Measurements from ENCODE around the gene SNPH. TPM values are rescaled to one million over a fixed set of nuclear protein-coding genes. Genes with fewer than 3 reads are reported as not detected.

SNPH gene
- total and polyA plus RNA-seq, 2 donors from 2014 or later: 3.1 TPM

- H3K27ac ChIP-seq (ENCODE audit: low read depth in 2 of 2, low read length in 2 of 2): no peak overlapping the region
- H3K27me3 ChIP-seq (ENCODE audit: control insufficient read depth, insufficient read depth, low read length): no peaks in the 10 kb centered on the region
- H3K4me1 ChIP-seq (ENCODE audit: control insufficient read depth in 2 of 3, insufficient read depth in 2 of 3, low read depth in 1 of 3, low read length in 3 of 3): no peaks in the 10 kb centered on the region
- DNase-seq (no peak), FAIRE-seq (no peak)
- H3K36me3 ChIP-seq (ENCODE audit: control insufficient read depth in 2 of 3, insufficient read depth in 3 of 3, low read length in 3 of 3): no peaks in the 10 kb centered on the region
- no peaks in the 10 kb centered on the region for H3K9me3 ChIP-seq (ENCODE audit: control insufficient read depth in 2 of 3, insufficient read depth in 1 of 3, low read length in 3 of 3)
- no peak overlapping the region for H3K4me3 ChIP-seq (ENCODE audit: low read length in 3 of 3)
- intact Hi-C loops (cut with DNase I): loop anchor here (5.0 kb wide), 1 partner anchor 125 kb away; no protein-coding TSS in a partner anchor
- TF ChIP-seq, protein P1, sequence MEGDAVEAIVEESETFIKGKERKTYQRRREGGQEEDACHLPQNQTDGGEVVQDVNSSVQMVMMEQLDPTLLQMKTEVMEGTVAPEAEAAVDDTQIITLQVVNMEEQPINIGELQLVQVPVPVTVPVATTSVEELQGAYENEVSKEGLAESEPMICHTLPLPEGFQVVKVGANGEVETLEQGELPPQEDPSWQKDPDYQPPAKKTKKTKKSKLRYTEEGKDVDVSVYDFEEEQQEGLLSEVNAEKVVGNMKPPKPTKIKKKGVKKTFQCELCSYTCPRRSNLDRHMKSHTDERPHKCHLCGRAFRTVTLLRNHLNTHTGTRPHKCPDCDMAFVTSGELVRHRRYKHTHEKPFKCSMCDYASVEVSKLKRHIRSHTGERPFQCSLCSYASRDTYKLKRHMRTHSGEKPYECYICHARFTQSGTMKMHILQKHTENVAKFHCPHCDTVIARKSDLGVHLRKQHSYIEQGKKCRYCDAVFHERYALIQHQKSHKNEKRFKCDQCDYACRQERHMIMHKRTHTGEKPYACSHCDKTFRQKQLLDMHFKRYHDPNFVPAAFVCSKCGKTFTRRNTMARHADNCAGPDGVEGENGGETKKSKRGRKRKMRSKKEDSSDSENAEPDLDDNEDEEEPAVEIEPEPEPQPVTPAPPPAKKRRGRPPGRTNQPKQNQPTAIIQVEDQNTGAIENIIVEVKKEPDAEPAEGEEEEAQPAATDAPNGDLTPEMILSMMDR (IDR thresholded peaks at IDR 0.05; ENCODE audit: borderline replicate concordance, extremely low read depth, insufficient read depth): no peak
- no peak overlapping the region for H3K9ac ChIP-seq (ENCODE audit: low read length in 3 of 3)
These were observed 46.2 kb downstream of the SNPH start for GRCh38 chr20:1312308-1312707.

GRCh38 chr20:1312904-1313235 lies 46.8 kb downstream of the SNPH start:
- no peak for FAIRE-seq
- Histone ChIP-seq H3K4me3 (ENCODE audit: low read length in 3 of 3) (no peak overlapping the region), H3K36me3 (ENCODE audit: control insufficient read depth in 2 of 3, insufficient read depth in 3 of 3, low read length in 3 of 3) (no peaks in the 10 kb centered on the region), H3K27ac (ENCODE audit: low read depth in 2 of 2, low read length in 2 of 2) (no peak overlapping the region), H3K9me3 (ENCODE audit: control insufficient read depth in 2 of 3, insufficient read depth in 1 of 3, low read length in 3 of 3) (no peaks in the 10 kb centered on the region), H3K27me3 (ENCODE audit: control insufficient read depth, insufficient read depth, low read length) (no peaks in the 10 kb centered on the region), H3K4me1 (ENCODE audit: control insufficient read depth in 2 of 3, insufficient read depth in 2 of 3, low read depth in 1 of 3, low read length in 3 of 3) (no peaks in the 10 kb centered on the region), H3K9ac (ENCODE audit: low read length in 3 of 3) (no peak overlapping the region)
- no peak for DNase-seq
- TF ChIP-seq, protein P1 (IDR thresholded peaks at IDR 0.05; ENCODE audit: borderline replicate concordance, extremely low read depth, insufficient read depth): no peak
- intact Hi-C loops (cut with DNase I): loop anchor here (5.0 kb wide), 1 partner anchor 124 kb away; no protein-coding TSS in a partner anchor

GRCh38 chr20:1313236-1313964 lies 47.3 kb downstream of the SNPH start:
- H3K36me3 ChIP-seq (ENCODE audit: control insufficient read depth in 2 of 3, insufficient read depth in 3 of 3, low read length in 3 of 3): no peaks in the 10 kb centered on the region
- no peak for FAIRE-seq
- TF ChIP-seq, protein P1 (IDR thresholded peaks at IDR 0.05; ENCODE audit: borderline replicate concordance, extremely low read depth, insufficient read depth): peak; percentile 94

More at GRCh38 chr20:1313236-1313964, 47.3 kb downstream of the SNPH start:
- Histone ChIP-seq H3K9ac (ENCODE audit: low read length in 3 of 3) (no peak overlapping the region), H3K4me1 (ENCODE audit: control insufficient read depth in 2 of 3, insufficient read depth in 2 of 3, low read depth in 1 of 3, low read length in 3 of 3) (no peaks in the 10 kb centered on the region), H3K4me3 (ENCODE audit: low read length in 3 of 3) (no peak overlapping the region), H3K9me3 (ENCODE audit: control insufficient read depth in 2 of 3, insufficient read depth in 1 of 3, low read length in 3 of 3) (no peaks in the 10 kb centered on the region), H3K27me3 (ENCODE audit: control insufficient read depth, insufficient read depth, low read length) (no peaks in the 10 kb centered on the region), H3K27ac (ENCODE audit: low read depth in 2 of 2, low read length in 2 of 2) (no peak overlapping the region)
- peak; percentile 80 to 92 (median 82) for DNase-seq
- intact Hi-C loops (cut with DNase I): loop anchor here (5.0 kb wide), 1 partner anchor 124 kb away; no protein-coding TSS in a partner anchor
